Measurements from ENCODE around the gene KDM6B.

DNA sequence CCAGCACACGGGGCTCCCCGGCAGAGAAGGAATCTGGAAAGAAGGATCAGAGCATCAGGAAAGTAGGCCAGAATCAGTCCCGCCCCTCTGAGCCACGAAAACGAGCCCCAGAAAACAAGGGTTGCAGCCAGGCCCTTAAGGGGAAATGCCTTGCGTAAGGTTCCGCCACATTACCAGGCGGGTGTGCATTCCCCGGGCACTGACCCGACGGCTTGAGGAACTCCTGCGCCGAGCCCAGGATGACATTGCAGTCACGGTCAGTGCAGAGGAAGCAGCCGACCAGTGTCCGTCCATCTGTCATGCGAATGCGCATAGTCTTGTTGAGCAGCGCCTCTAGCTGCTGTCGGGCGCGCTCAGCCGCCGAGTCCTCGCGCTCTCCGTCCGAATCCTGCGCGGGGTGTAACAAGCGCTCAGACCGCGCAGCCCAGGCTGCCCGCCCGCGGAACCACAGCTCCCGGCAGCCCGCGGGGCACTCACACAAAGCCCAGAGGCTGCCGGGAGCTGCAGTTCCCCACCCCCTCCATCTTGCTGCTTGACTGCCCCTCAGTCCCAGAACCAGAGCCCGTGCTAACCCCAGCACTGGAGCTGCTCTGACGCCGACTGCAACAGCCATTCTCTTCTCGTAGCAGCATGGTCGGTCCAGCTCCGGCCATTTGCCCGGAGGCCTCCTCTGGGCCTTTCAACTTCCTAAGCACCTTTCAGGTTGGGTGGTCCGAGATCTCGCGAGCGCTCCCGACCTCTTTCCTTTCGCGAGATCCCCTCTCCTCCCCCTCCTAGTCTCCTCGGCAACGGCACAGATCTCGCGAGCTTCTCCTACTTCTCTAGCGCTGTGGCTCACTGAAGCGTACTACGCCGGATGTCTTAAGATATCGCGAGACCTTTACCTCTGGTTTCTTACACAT, 23.0 kb downstream of the KDM6B start, which contains the start of gene NAA38:
- TF ChIP-seq, protein P1, sequence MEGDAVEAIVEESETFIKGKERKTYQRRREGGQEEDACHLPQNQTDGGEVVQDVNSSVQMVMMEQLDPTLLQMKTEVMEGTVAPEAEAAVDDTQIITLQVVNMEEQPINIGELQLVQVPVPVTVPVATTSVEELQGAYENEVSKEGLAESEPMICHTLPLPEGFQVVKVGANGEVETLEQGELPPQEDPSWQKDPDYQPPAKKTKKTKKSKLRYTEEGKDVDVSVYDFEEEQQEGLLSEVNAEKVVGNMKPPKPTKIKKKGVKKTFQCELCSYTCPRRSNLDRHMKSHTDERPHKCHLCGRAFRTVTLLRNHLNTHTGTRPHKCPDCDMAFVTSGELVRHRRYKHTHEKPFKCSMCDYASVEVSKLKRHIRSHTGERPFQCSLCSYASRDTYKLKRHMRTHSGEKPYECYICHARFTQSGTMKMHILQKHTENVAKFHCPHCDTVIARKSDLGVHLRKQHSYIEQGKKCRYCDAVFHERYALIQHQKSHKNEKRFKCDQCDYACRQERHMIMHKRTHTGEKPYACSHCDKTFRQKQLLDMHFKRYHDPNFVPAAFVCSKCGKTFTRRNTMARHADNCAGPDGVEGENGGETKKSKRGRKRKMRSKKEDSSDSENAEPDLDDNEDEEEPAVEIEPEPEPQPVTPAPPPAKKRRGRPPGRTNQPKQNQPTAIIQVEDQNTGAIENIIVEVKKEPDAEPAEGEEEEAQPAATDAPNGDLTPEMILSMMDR (IDR thresholded peaks at IDR 0.05; ENCODE audit: low read depth, low read length, missing input control), result peak; percentile 42
- TF ChIP-seq RAD21 (IDR thresholded peaks at IDR 0.05) (peak; percentile 52 to 64), FOXA1 (IDR thresholded peaks at IDR 0.05) (no peak), RXRA (IDR thresholded peaks at IDR 0.05) (peak; percentile 8 to 11), TAF1 (conservative IDR thresholded peaks at IDR 0.05) (peak; percentile 3)

Data from liver (tissue), 3 donors.